HG03575 (cell line): ENCODE data around the gene COL18A1.
"Not testable (repeated sequence)": the region's sequence is repeated elsewhere in the genome, so short reads cannot be mapped to it uniquely, and the experiment has no call there.

Experiments
- ATAC-seq: cut with Tn5 transposase; IDR thresholded peaks from one replicate; pipeline ENCODE4 v1.9.1; 2021; ENCODE audit not compliant: unreplicated experiment, insufficient number of reproducible peaks, low FRiP score; ENCODE audit errors: extremely low read depth

COL18A1 gene

DNA sequence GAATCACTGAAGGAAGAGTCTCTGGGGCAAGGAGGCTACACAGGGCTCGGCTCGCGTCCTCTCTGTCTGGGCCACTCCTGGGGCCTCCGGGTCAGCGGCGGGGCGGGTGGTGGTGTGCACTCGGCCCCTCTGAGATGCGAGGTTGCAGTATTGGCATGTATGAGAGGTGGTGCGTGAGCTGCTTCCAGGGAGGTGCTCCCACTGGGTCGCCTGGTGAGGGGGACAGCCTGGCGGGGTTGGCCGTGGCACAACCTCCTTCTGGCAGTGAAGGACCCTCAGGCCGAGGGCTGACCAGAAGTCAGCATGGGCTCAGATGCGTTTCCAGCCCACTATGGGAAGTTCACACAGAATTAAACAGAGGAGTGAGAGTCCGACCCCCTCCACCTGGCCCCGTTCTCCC, 38.5 kb upstream of the COL18A1 start:
- no peak for ATAC-seq

DNA sequence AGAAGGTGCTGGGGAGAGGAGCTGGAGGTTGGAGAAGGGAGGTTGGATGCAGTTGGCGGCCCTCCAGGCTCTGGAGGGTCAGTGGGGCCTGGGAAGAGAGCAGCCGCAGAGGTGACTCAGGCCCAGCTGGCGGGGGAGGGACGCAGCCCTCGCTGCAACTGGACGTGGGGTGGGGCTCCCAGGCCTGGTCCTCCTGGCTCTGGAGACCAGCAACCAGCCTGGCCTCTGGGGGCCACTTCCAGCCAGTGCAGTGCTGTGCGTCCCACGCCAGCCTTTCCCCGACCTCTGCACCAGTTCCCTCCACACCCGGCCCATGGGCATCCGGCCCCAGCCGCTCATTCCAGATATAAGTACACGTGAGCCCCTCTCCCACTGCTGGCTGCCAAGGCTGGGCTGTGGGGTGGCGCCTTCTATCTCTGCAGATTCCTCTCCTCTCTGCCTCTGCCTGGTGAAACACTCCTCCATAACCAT, 38.0 kb upstream of the COL18A1 start:
- ATAC-seq: no peak

DNA sequence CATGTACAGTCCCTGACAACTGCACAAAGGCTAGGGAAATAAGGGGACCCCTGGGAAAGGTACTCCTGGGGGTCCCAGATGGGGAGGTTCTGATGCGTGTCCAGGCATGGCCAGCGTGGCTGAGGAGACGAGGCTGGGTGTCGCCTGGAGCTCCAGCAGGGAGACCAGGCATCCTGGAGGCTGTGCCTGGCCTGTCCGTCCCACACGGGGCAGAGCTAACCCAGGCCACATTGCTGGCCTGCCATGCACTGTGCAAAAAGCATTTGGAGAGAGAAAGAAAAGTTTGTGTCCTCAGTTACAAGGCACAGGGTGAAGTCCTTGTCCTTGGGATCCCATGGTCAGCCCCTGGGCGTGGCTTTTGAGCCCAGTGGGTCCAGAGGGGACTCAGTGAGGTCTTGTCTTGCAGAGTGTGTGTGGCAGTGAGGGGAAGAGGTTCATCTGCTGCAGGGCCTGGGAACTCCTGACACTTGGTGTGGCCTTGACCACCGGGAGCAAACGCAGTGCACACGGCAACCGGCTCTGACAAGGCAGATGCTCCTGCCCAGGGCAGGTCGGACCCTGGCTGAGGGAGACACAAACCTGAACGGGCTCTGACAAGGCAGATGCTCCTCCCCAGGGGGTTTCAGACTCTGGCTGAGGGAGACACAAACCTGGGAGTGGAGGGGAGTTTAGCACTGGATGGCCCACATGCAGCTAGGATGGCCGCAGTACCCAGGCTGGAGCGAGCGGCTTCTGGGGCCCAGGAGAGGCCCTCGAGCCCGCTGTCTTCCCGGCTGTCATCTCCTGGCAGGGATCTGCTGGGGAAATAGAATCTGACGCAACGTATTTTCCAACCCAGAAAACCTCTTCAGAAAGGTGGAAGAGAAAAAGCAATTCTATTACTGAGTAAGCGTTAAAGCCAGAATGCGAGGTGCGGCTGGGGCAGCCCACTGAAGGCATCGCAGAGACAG, 37.3 kb upstream of the COL18A1 start:
- ATAC-seq: no peak

DNA sequence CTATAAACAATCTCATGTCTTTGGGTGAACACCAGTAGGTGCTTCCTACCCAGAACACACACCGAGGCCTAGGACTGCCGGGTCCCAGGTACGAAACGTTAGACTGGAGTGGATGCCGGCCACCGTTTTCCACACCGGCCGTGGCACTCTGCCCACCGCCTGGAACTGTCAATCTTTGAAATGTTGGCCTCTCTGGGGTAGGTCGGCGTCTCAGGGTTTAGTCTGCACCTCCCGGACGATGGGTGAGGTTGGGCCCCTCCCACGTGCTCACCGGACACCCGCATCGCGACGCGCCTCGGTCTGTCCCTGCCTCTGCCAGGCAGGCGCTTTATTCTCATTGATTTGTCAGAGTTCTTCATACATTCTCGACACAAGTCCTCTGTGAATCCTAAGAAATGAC, 35.9 kb upstream of the COL18A1 start:
- not testable (repeated sequence) for ATAC-seq

DNA sequence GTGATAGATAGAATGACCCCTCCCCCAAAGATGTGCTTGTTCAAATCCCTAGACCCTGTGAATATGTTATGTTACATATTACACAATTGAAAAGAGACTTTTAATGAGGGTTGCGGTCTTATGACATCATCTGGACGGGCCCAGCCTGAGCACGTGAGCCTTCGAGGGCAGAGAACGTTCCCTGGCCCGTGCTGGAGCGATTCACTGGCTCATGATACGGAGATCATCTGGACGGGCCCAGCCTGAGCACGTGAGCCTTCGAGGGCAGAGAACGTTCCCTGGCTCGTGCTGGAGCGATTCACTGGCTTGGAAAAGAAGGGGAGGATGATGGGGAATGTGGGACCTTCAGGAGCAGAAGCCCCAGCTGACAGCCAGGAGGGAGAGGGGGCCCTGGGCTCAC, 34.4 kb upstream of the COL18A1 start:
- ATAC-seq: no peak

DNA sequence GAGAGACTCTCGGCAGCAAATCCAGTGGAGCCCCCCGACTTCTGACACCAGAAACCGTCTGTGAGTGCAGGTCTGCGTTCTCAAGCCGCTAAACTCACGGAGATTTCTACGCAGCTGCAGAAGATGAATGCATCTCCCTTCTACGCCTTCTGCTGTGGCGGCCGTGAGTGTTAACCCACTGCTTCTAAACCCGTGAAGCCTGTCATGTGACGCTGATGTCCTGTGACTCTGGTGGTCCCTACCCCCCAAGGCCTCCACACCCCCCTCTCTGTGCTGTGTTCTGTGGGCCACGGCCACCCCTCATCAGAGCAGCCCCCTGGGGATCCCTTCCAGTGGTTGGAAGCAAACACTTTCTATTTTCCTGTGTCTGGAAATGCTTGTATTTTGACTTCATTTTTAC, 33.9 kb upstream of the COL18A1 start:
- ATAC-seq: no peak

DNA sequence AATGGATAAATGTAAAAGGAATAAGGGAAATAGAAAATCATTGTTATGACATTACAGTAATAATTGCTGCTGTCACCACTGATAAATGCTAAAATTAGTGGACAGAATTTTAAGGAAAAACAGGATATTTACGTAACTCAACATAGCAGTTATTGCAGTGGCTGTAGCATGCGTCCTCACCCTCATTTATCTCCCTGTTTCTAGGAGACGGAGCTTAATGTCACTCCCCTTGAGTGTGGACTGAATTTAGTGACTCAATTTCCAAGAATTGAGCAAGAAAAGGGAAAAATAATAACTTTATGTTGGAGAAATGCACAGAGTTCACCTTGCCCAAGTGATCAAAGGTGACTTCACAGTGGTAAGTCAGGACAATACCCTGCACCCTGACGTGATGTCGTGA, 33.3 kb upstream of the COL18A1 start:
- no peak for ATAC-seq

DNA sequence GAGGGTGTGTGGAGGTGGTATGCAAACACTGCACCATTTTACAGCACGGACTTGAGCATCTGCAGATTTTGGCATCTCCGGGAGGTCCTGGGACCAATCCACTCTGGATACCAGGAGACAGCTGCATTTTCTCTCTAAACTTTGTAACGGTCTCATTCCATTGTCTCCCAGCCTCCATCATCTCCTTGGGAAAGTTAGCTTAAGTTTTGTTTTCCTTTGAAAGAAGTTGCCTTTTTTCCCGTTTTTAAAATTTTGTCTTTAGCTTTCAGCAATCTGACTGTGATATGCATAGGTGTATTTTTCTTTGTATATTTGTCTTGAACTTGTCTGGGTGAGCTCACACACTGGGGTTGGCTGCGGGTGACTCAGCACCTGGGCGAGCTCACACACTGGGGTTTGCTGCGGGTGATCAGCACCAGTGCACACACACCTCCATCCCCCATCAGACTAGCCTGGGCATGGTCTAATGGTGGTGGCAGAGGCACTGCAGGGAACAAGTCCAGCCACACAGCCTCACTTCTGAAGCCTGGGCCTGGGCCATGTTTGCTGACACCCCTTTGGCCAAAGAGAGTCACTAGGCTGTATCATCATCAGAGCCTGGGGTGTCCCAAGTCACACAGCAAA, 32.1 kb upstream of the COL18A1 start:
- no peak for ATAC-seq

DNA sequence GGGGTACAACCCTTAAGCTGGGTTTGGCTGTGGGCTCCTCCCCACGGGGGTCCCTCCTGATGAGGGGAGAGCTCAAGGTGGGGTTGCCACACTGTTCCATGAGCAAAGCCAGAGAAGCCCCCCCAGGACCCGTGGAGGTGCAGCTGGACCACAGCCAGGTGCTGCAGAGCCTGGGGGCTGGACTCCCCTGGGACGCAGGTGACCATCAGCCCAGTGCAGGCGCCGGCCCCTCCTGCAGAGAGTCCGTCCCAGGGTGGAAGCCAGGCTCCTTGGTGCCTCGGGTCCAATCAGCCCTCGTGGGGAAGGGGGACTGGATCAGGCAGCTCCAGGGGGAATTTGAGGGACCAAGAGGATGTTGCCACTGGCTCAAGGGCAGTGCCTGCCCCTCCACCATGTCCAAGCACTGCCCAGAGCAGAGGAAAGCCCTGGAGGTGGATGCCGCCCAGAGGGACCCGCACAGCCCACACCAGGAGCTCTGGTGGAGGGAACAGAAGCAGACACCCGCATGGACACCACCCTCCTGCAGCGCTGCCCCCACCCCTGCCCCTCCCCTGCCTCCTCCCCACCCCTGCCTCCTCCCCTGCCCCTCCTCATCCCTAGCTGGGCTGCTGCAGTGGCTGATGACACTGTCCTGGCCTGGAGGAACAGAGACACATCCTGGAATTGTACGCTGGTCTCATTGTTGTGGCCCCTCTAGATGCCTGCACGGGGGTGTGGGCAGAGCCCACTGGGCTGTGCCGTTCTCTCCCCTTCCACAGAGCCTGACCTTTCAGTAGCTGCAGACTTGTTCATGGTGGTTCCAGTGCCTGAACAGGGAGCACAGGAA, 30.8 kb upstream of the COL18A1 start:
- no peak for ATAC-seq

DNA sequence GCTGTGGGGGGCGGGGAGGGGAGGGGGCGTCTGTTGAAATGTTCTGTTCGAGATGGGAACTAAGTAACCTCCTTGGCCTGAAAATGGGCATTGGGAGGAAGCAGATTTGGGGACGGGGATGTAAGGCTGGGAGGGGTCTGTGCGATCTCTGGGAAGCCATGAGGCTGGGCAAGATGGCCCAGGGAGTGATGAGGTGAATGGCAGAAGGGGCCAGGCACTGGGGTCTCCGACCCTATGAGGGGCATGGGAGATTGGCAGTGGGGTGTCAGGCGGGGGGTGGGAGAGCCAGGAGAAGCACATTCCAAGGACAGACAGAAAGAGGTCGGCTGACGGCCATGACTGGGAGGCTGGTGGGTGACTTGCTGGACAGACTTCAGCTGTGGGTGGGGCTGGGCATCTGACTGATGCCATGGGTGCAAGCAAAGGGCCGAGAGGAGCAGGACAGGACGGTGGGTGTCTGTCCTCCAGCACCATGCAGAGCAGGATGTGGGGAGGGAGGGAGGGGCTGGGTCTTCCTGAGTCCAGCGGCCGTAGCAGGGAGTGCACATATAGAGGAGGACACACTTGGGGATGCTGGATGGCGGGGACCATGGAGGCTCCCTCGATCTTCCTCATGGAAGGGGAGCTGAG, 30.0 kb upstream of the COL18A1 start:
- no peak for ATAC-seq

DNA sequence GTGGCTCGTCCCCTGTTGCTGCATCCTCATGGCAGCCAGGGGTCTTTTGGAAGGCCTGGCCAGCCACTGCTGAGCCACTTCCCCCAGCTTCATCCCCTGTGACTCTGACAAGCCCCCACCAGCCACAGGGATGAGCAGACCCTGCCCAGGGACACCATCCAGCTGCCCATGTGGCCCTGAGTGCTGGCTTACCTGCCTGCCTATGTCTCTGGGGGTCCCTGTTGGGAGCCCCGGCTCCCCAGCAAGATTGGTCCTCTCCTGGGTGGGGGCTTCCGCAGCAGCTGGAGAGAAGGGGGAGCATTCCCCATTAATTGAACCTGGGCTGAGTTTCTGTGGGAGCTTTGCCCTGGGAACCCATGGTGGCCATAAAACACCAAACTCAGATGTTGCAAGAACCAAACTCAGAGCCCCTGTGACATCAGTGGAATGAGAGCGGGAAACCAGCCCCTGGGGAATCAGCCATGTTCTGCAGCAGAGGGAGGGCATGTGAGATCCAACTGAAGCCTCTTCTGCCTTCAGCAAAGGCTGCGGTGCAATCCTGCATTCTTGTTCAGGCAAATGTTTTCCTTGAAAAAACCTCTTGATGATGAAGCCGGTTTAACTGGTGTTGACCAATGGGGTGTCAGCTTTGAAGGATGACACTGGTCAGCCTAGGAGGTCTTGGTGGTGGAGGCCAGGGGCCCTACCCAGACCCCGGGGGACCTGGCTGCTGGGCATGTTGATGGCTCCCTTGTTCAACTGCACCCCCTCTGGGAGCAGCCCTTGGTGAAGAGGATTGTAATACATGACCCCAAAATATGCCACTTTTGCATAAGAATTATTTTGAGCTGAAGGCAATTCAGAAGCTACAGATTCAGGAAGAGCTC, 28.3 kb upstream of the COL18A1 start:
- ATAC-seq: no peak

DNA sequence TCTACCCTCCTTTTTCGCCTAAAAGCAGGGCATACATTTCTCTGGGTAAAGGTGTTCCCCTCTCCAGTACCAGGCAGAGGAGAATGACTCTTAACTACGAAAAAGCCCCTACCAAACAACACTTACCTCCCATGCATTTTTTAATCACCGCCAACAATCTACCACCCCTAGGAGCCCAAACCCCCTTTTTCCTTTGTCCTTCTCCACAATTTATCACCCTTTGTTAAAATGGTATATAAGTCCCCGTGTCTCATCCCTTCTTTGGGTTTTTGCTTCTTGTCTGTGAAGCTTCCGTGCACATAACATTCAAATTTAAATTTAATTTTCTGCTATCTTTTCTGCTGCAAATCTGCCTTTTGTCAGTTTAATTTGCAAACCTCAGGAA, 27.6 kb upstream of the COL18A1 start:
- ATAC-seq: no peak

DNA sequence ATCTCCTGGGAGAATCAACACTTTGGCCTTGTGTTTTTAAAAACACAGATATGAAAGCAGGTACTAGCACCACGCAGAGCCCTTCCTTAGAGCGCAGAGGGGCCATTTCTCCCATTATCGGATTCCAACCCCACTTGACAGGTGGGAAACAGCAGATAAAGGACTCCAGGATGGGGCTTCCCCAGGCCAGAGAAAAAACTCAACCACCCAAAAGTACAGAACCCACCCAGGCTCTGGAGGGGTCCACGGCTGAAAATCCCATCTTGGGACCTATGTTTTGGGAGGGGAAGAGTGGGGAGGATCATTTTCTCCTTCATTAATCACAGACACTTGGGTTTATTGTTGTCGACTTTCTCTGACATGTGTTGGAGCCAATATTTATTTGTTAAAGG, 27.1 kb upstream of the COL18A1 start:
- no peak for ATAC-seq

DNA sequence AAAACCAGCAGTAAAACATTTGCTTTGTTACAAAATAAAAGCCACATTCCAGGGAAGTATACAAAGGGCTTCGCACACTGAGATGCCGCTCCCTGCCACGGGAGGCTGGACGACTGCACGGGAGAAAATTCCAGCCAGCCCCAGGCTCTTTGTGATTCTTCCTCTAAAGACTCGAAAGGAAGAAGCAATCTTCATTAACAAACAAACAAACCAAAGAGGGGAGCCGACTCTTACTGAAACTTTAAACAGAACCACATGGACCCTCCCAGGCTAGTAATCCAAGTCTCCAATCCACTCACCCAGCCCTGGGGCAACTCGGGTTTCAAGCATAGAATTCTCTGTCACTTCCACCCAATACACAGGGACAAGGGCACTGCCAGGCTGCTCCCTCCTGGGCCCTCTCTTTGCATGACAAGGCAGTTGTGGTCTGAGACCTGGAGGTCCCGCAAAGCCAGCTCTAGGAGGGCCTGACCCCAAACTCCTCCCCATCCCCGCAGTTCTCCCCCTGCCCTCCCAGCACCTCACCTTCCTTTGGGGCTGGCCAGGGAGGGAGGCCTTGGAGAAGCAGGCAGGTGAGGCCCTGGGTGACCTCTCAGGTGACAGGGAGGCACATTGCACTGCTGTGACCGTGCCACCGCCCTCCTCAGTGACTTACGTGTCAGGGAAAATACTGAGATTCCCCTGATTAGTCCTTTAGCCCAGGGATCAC, 26.6 kb upstream of the COL18A1 start:
- ATAC-seq: no peak

DNA sequence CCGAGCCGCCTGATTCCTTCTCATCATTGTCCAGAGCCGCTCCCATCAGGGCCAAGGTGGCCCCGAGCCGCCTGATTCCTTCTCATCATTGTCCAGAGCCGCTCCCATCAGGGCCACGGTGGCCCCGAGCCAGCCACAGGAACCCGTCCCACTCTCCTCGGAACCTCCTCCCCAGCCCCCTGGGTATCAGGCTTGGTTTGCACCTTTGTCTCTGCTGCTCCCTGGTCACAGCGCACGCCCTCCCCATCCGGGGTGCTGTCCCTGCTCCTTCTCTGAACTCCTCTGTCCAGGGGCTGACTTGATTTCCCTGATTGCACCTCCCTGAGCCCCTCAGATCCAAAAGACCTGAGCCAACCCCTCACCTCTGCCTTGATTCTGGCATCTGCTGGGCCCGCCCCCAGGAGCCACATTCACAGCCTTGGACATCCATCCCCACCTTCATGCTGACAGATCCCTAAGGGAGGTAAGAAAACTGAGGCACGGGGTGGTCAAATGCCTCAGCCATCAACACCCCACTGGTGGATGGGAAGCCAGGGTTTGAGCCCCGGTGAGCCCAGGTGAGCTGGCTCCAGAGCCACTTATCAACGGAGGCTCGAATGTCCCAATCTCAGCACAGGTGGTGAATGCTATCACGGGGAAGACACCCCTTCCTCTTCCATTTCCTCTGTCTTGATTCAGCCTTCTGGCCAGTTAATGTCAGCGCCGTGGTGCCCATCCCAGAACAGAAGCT, 25.6 kb upstream of the COL18A1 start:
- ATAC-seq: no peak

DNA sequence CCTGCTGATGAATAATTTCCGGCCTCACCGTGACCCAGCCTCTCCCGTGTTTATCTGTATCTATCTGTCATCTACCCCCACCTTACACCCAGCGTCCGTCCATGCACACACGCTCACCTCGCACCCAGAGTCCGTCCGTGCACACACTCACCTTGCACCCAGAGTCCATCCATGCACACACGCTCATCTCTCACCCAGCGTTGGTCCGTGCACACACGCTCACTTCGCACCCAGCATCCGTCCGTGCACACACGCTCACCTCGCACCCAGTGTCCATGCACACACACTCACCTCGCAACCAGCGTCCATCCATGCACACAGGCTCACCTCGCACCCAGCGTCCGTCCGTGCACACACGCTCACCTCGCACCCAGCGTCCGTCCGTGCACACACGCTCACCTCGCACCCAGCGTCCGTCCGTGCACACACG, 25.0 kb upstream of the COL18A1 start:
- ATAC-seq: no peak

DNA sequence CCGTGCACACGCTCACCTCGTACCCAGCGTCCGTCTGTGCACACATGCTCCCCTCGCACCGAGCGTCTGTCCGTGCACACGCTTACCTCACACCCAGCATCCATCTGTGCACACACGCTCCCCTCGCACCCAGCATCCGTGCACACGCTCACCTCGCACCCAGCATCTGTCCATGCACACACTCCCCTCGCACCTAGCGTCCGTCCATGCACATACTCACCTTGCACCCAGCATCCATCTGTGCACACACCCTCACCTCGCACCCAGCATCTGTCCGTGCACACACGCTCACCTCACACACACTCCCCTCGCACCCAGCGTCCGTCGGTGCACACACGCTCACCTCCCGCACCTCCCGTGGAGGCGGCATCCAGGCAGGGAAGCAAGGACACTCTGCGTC, 24.4 kb upstream of the COL18A1 start:
- ATAC-seq: no peak
